K562 (cell line): ENCODE results near the gene WNT6. TPM values are rescaled to one million over a fixed set of nuclear protein-coding genes. Genes with fewer than 3 reads are reported as not detected.

Source experiments
- MAFK ChIP-seq: IDR thresholded peaks from 2 replicates; pipeline ENCODE4 v1.6.1; 2011; ENCODE audit warnings: low read length, improper control_type of control experiment
- POU5F1 ChIP-seq: fragments of 150-350 bp; IDR thresholded peaks from 2 replicates; pipeline ENCODE4 v1.6.1; 2014; ENCODE audit warnings: borderline replicate concordance, low read length, low read depth, mild to moderate bottlenecking; ENCODE audit not compliant: partially characterized antibody
- XRCC3 ChIP-seq: fragments of 450-650 bp; IDR thresholded peaks from 2 replicates; pipeline ENCODE4 v1.6.1; 2017; ENCODE audit warnings: mild to moderate bottlenecking, moderate library complexity
- ZNF354B ChIP-seq: fragments of 250-450 bp; sonication (Bioruptor Pico); IDR thresholded peaks from 2 replicates; pipeline ENCODE4 v1.4.0; 2020
- polyA plus RNA-seq, 8 experiments: library from polyadenylated mRNA; depleted of rRNA in 4 of 8; stranded (reverse) in 5 of 8; unstranded in 3 of 8; fragments of >200 nt; fragmentation: Nextera tagmentation in 2 of 8; fragmentation: Illumina TruSeq in 1 of 8; extraction: Ambion mirVana in 2 of 8; extraction: Trizol in 1 of 8; gene quantifications; 2 replicates each; pipeline versions ENCODE4 v1.2.1 to v1.2.3, GENCODE V29; 2011 to 2014; ENCODE audit warnings: inconsistent platforms in 1 of 8, missing spikeins in 1 of 8
- total RNA-seq, 7 experiments: library from RNA; depleted of rRNA in 6 of 7; stranded (reverse); fragments of >200 nt in 6 of 7; fragmentation: Illumina TruSeq in 2 of 7; extraction: Trizol in 2 of 7; gene quantifications; 2 replicates each; pipeline versions ENCODE4 v1.2.1 to v1.2.3, GENCODE V29; 2011 to 2021; ENCODE audit warnings: low replicate concordance in 1 of 7
- TF ChIP-seq, protein P1 (sequence below): fragments of 450-650 bp; IDR thresholded peaks from 2 replicates; pipeline ENCODE4 v1.6.1; 2016; ENCODE audit warnings: missing biosample characterization, missing genetic modification characterization
- TF ChIP-seq, protein P2 (sequence below): fragments of 450-650 bp; IDR thresholded peaks from 2 replicates; pipeline ENCODE4 v1.6.1; 2017; ENCODE audit warnings: antibody characterized with exemption, mild to moderate bottlenecking

Gene WNT6
- total and polyA plus RNA-seq, 9 of the 15 experiments (the other 6 are each of a cell fraction or from before 2014, with no cell fraction given): not detected

DNA sequence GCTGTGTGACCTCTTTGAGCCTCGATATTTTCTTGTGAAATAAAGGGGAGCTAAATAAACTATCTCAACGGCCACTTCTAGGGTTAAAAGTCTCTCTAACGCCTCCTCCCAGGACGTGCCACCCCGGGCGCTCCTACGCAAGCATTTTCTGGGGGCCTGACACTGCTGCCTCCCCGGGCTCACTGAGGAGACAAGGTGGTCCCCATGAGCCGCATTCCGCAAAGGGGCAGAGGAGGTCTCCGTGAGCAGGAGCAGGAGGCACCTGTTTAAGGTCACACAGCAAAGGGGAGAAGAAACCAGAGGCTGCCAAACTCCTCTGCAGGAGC, 20.1 kb downstream of the WNT6 start (continued):
- TF ChIP-seq, protein P1, sequence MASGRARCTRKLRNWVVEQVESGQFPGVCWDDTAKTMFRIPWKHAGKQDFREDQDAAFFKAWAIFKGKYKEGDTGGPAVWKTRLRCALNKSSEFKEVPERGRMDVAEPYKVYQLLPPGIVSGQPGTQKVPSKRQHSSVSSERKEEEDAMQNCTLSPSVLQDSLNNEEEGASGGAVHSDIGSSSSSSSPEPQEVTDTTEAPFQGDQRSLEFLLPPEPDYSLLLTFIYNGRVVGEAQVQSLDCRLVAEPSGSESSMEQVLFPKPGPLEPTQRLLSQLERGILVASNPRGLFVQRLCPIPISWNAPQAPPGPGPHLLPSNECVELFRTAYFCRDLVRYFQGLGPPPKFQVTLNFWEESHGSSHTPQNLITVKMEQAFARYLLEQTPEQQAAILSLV (tag): no peak
- TF ChIP-seq XRCC3 (no peak), POU5F1 (no peak), ZNF354B (CRISPR knock-in tag) (no peak), MAFK (no peak)
- TF ChIP-seq, protein P2, sequence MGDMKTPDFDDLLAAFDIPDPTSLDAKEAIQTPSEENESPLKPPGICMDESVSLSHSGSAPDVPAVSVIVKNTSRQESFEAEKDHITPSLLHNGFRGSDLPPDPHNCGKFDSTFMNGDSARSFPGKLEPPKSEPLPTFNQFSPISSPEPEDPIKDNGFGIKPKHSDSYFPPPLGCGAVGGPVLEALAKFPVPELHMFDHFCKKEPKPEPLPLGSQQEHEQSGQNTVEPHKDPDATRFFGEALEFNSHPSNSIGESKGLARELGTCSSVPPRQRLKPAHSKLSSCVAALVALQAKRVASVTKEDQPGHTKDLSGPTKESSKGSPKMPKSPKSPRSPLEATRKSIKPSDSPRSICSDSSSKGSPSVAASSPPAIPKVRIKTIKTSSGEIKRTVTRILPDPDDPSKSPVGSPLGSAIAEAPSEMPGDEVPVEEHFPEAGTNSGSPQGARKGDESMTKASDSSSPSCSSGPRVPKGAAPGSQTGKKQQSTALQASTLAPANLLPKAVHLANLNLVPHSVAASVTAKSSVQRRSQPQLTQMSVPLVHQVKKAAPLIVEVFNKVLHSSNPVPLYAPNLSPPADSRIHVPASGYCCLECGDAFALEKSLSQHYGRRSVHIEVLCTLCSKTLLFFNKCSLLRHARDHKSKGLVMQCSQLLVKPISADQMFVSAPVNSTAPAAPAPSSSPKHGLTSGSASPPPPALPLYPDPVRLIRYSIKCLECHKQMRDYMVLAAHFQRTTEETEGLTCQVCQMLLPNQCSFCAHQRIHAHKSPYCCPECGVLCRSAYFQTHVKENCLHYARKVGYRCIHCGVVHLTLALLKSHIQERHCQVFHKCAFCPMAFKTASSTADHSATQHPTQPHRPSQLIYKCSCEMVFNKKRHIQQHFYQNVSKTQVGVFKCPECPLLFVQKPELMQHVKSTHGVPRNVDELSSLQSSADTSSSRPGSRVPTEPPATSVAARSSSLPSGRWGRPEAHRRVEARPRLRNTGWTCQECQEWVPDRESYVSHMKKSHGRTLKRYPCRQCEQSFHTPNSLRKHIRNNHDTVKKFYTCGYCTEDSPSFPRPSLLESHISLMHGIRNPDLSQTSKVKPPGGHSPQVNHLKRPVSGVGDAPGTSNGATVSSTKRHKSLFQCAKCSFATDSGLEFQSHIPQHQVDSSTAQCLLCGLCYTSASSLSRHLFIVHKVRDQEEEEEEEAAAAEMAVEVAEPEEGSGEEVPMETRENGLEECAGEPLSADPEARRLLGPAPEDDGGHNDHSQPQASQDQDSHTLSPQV: no peak
